CD14-positive monocyte (primary cell): ENCODE data around the gene MLC1. TPM values are rescaled to one million over a fixed set of nuclear protein-coding genes. Genes with fewer than 3 reads are reported as not detected.

ENCODE experiments used
- DNase-seq, 3 donors: peaks; one replicate each; pipeline ENCODE4 v3.0.0-alpha.2; 2011 to 2022
- H2AFZ ChIP-seq: 2 replicates; pipeline ENCODE4 v1.6.0; 2012; ENCODE audit warnings: mild to moderate bottlenecking, low read depth, low read length, inconsistent platforms; ENCODE audit not compliant: insufficient read depth, poor library complexity, severe bottlenecking
- H3K27ac ChIP-seq, 2 donors: 1 replicate in 1 of 2; 2 replicates in 1 of 2; pipeline ENCODE4 v1.5.1; 2012 to 2013; ENCODE audit warnings: low read length in 2 of 2, control low read depth in 1 of 2, inconsistent platforms in 1 of 2, low read depth in 1 of 2, mild to moderate bottlenecking in 1 of 2
- H3K27me3 ChIP-seq, 2 donors: one replicate each; pipeline versions ENCODE4 v1.6.0 to v1.6.1; 2011 to 2013; ENCODE audit warnings: low read length in 2 of 2; ENCODE audit not compliant: control insufficient read depth in 2 of 2, insufficient read depth in 2 of 2
- H3K36me3 ChIP-seq, 2 donors: replicated peaks in 1 of 2; 1 replicate in 1 of 2; 2 replicates in 1 of 2; pipeline versions ENCODE4 v1.5.1 to v1.6.1; 2012 to 2013; ENCODE audit warnings: low read length in 2 of 2, control low read depth in 1 of 2, inconsistent platforms in 1 of 2, mild to moderate bottlenecking in 1 of 2; ENCODE audit not compliant: insufficient read depth in 2 of 2, control insufficient read depth in 1 of 2
- H3K4me1 ChIP-seq, 2 donors: 1 replicate in 1 of 2; 2 replicates in 1 of 2; pipeline versions ENCODE4 v1.5.1 to v1.6.1; 2012 to 2013; ENCODE audit warnings: low read length in 2 of 2, control low read depth in 1 of 2, inconsistent platforms in 1 of 2, mild to moderate bottlenecking in 1 of 2, moderate library complexity in 1 of 2; ENCODE audit not compliant: insufficient read depth in 2 of 2, control insufficient read depth in 1 of 2
- H3K4me2 ChIP-seq: replicated peaks from 2 replicates; pipeline ENCODE3; 2012; ENCODE audit warnings: low read length, moderate library complexity, mild to moderate bottlenecking; ENCODE audit not compliant: poor library complexity, severe bottlenecking; ENCODE audit errors: extremely low read depth
- H3K4me3 ChIP-seq, 3 experiments: fragments of 200-600 bp in 1 of 3; sonication (generic) in 1 of 3; replicated peaks in 1 of 3; 1 replicate in 2 of 3; 2 replicates in 1 of 3; pipeline ENCODE4 v1.5.1; 2011 to 2013; ENCODE audit warnings: low read length in 3 of 3, mild to moderate bottlenecking in 3 of 3, control low read depth in 2 of 3, low read depth in 2 of 3, inconsistent platforms in 1 of 3, moderate library complexity in 1 of 3
- H3K79me2 ChIP-seq: 2 replicates; pipeline ENCODE4 v1.6.0; 2012; ENCODE audit warnings: mild to moderate bottlenecking, control low read depth, inconsistent platforms, low read length, moderate library complexity; ENCODE audit not compliant: insufficient read depth
- H3K9ac ChIP-seq: 2 replicates; pipeline ENCODE4 v1.6.0; 2017; ENCODE audit warnings: low read length, mild to moderate bottlenecking; ENCODE audit not compliant: insufficient read depth, poor library complexity, severe bottlenecking
- H3K9me3 ChIP-seq, 2 donors: replicated peaks in 1 of 2; 1 replicate in 1 of 2; 2 replicates in 1 of 2; pipeline versions ENCODE4 v1.5.1 to v1.6.1; 2012 to 2013; ENCODE audit warnings: low read length in 2 of 2, control low read depth in 1 of 2; ENCODE audit not compliant: control insufficient read depth in 1 of 2, insufficient read depth in 1 of 2
- H4K20me1 ChIP-seq: 2 replicates; pipeline ENCODE4 v1.6.0; 2012; ENCODE audit warnings: mild to moderate bottlenecking, low read length, control low read depth, moderate library complexity; ENCODE audit not compliant: insufficient read depth
- H3K27ac Mint-ChIP-seq, 7 donors: one replicate each; pipeline ENCODE4 v1.8.0; 2020; ENCODE audit warnings: mild to moderate bottlenecking in 7 of 7, mixed read lengths in 7 of 7, moderate library complexity in 6 of 7, inconsistent platforms in 2 of 7
- H3K27me3 Mint-ChIP-seq, 3 donors: one replicate each; pipeline ENCODE4 v1.8.0; 2021 to 2022; ENCODE audit warnings: low read depth in 3 of 3, mild to moderate bottlenecking in 3 of 3, mixed read lengths in 3 of 3, moderate library complexity in 3 of 3, inconsistent platforms in 1 of 3
- H3K36me3 Mint-ChIP-seq, 2 donors: one replicate each; pipeline ENCODE4 v1.8.0; 2020; ENCODE audit warnings: mixed read lengths in 2 of 2, inconsistent platforms in 1 of 2, mild to moderate bottlenecking in 1 of 2
- H3K4me1 Mint-ChIP-seq: one replicate; pipeline ENCODE4 v1.8.0; 2020; ENCODE audit warnings: mild to moderate bottlenecking, mixed read lengths
- H3K4me3 Mint-ChIP-seq, 2 donors: one replicate each; pipeline ENCODE4 v1.8.0; 2020; ENCODE audit warnings: mild to moderate bottlenecking in 2 of 2, mixed read lengths in 2 of 2, moderate library complexity in 1 of 2
- H3K9me3 Mint-ChIP-seq, 7 donors: one replicate each; pipeline ENCODE4 v1.8.0; 2020 to 2022; ENCODE audit warnings: mixed read lengths in 7 of 7, mild to moderate bottlenecking in 6 of 7, moderate library complexity in 6 of 7, inconsistent platforms in 2 of 7
- WGBS: methylation state at CpG from one replicate; pipeline ENCODE4 v1.1.5; 2013; ENCODE audit warnings: missing lambda C conversion rate; ENCODE audit not compliant: insufficient coverage; 5-methylcytosine and 5-hydroxymethylcytosine counted together
- intact Hi-C, 2 donors: fragments of 100-400 bp; cut with micrococcal nuclease; formaldehyde crosslinking; loops; one replicate each; pipeline versions ENCODE4 v1.15.0 to v1.15.1; 2023
- polyA plus RNA-seq, 3 donors: library from polyadenylated mRNA; depleted of rRNA in 1 of 3; unstranded in 2 of 3; stranded (reverse) in 1 of 3; fragments of 300-500 nt in 2 of 3; fragments of >200 nt in 1 of 3; fragmentation: Illumina TruSeq in 2 of 3; gene quantifications; 1 replicate in 2 of 3; 2 replicates in 1 of 3; pipeline ENCODE4 v1.2.3, GENCODE V29; 2012 to 2021
- TF ChIP-seq, protein P1 (sequence below): fragments of 200-600 bp; IDR thresholded peaks from one replicate; pipeline ENCODE4 v1.8.0; 2022; ENCODE audit warnings: antibody characterized with exemption, mild to moderate bottlenecking

The MLC1 gene
- polyA plus RNA-seq, 3 donors: 1.6 to 3.6 (median 1.8) TPM

DNA sequence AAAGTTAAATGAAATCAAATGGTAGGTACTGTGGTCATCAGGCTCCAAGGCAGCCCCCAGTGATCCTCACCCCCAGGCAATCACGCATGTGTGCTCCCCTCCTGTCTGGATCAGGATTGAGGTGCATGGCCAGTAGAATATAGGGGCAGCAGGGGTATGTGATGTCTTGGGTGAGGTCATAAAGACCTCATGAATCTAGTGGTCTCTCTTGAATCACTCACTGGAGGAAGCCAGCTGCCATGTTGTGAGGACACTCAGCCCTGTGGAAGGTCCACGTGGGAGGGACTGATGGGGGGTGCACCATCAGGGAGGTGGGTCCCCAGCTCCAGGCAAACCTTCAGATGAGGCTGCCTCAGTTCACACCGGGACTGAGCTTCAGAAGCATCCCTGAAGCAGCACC is 65.9 kb downstream of the MLC1 start:
- no peaks in the 10 kb centered on the region for H3K36me3 ChIP-seq
- peaks cover 25 to 46% (median 43%) of the 10 kb centered on the region in 3 donors for H3K27me3 Mint-ChIP-seq
- DNase-seq: no peak
- peaks cover 5 to 40% of the 10 kb centered on the region in 2 donors for H3K27me3 ChIP-seq
- H3K27ac ChIP-seq: no peak overlapping the region
- H4K20me1 ChIP-seq: no peaks in the 10 kb centered on the region
- TF ChIP-seq, protein P1, sequence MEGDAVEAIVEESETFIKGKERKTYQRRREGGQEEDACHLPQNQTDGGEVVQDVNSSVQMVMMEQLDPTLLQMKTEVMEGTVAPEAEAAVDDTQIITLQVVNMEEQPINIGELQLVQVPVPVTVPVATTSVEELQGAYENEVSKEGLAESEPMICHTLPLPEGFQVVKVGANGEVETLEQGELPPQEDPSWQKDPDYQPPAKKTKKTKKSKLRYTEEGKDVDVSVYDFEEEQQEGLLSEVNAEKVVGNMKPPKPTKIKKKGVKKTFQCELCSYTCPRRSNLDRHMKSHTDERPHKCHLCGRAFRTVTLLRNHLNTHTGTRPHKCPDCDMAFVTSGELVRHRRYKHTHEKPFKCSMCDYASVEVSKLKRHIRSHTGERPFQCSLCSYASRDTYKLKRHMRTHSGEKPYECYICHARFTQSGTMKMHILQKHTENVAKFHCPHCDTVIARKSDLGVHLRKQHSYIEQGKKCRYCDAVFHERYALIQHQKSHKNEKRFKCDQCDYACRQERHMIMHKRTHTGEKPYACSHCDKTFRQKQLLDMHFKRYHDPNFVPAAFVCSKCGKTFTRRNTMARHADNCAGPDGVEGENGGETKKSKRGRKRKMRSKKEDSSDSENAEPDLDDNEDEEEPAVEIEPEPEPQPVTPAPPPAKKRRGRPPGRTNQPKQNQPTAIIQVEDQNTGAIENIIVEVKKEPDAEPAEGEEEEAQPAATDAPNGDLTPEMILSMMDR: no peak
- H3K9ac ChIP-seq: no peak overlapping the region
- H2AFZ ChIP-seq: no peak overlapping the region
- no peak overlapping the region for H3K4me3 Mint-ChIP-seq
- no peaks in the 10 kb centered on the region for H3K36me3 Mint-ChIP-seq
- H3K4me1 ChIP-seq: no peaks in the 10 kb centered on the region
- no peak overlapping the region for H3K4me2 ChIP-seq
- H3K27ac Mint-ChIP-seq: no peak overlapping the region
- H3K9me3 Mint-ChIP-seq: peaks cover 0 to 6% (median 0%) of the 10 kb centered on the region in 7 donors
- H3K79me2 ChIP-seq: no peaks in the 10 kb centered on the region
- H3K4me3 ChIP-seq: no peak overlapping the region
- H3K4me1 Mint-ChIP-seq: peaks cover 6% of the 10 kb centered on the region
- intact Hi-C loops: no loop called here
- peaks cover 5 to 7% of the 10 kb centered on the region in 2 donors for H3K9me3 ChIP-seq
- 86% methylated on average over 2 of the region's 3 CpGs for WGBS

DNA sequence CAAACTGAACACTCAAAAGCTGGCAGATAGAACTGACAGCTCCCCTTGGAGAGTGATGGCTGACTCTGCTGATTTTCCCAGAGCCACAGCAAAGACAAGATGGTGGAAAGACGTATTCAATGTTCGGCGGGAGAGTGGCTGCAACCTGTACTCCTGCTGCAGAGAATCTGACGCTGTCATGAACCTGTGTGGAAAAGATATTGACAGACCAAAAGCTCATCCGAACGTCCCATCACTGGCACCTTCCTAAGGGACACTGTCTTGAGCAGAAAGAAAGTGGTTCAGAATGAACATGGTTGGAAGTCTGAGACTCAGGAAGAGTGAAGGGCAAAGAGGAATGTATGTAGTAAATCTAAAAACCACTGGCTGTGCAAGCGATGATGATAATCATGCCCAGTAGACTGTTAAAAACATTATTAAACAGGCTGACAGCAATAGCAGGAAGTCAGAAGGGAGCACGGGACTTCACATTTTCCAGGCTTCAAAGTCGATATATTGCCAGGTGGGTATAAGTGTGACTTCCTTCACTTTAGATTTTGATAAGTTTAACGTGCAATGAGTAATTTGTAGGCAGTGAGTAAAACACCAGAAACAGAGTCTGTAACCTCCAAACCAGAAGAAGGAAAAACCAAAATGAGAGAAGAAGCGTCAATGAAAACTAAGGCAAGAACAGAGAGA is 66.5 kb downstream of the MLC1 start:
- Mint-ChIP-seq H3K27me3 (peaks cover 30 to 50% (median 48%) of the 10 kb centered on the region in 3 donors), H3K36me3 (no peaks in the 10 kb centered on the region), H3K4me1 (peaks cover 6% of the 10 kb centered on the region), H3K27ac (no peak overlapping the region), H3K9me3 (peaks cover 0 to 4% (median 0%) of the 10 kb centered on the region in 7 donors), H3K4me3 (no peak overlapping the region)
- H3K79me2 ChIP-seq: no peaks in the 10 kb centered on the region
- no peaks in the 10 kb centered on the region for H3K36me3 ChIP-seq
- H4K20me1 ChIP-seq: no peaks in the 10 kb centered on the region
- DNase-seq: no peak
- peaks cover 7 to 46% of the 10 kb centered on the region in 2 donors for H3K27me3 ChIP-seq
- no peak overlapping the region for H3K4me3 ChIP-seq
- no peak overlapping the region for H3K9ac ChIP-seq
- intact Hi-C loops: no loop called here
- no peak overlapping the region for H2AFZ ChIP-seq
- H3K27ac ChIP-seq: no peak overlapping the region
- WGBS: 57% methylated on average over 5 of the region's 11 CpGs
- TF ChIP-seq, protein P1: no peak
- no peak overlapping the region for H3K4me2 ChIP-seq
- H3K4me1 ChIP-seq: no peaks in the 10 kb centered on the region
- peaks cover 5 to 7% of the 10 kb centered on the region in 2 donors for H3K9me3 ChIP-seq
